OCI-LY7 (cell line): Measurements from ENCODE around the gene DUOX1. TPM values are rescaled to one million over a fixed set of nuclear protein-coding genes. Genes with fewer than 3 reads are reported as not detected.

Experiments used
- BruUV-seq: library from RNA; stranded (reverse); fragments of 400-500 nt; replicated peaks from 2 replicates; lab custom pipeline; 2021; lab: Mats Ljungman, UMichigan
- CTCF ChIA-PET: fragments of 300-600 bp; sonication (Branson Sonifier 250); formaldehyde crosslinking; loops from one replicate; lab custom pipeline; 2022; ENCODE audit warnings: antibody characterized with exemption; ENCODE audit not compliant: unreplicated experiment; lab: Charles Lee
- POLR2A ChIA-PET: fragments of 300-600 bp; sonication (Branson Sonifier 250); formaldehyde crosslinking; loops from one replicate; lab custom pipeline; 2022; ENCODE audit warnings: antibody characterized with exemption; lab: Charles Lee
- DNase-seq: peaks from one replicate; pipeline ENCODE4 v3.0.0-alpha.2; 2015; ENCODE audit warnings: low spot score
- H2AFZ ChIP-seq: fragments of 200-600 bp; sonication (generic), shearing (Covaris generic); 2 replicates; pipeline ENCODE4 v1.6.1; 2014; ENCODE audit warnings: mild to moderate bottlenecking, antibody characterized with exemption, low read length, moderate library complexity
- H3K27ac ChIP-seq: fragments of 200-600 bp; sonication (generic); 2 replicates; pipeline ENCODE4 v1.5.1; 2014; ENCODE audit warnings: mixed run types, low read depth, mild to moderate bottlenecking, moderate library complexity, low read length, inconsistent platforms; ENCODE audit not compliant: poor library complexity, severe bottlenecking
- H3K36me3 ChIP-seq: fragments of 200-600 bp; sonication (generic); 2 replicates; pipeline ENCODE4 v1.6.1; 2014; ENCODE audit warnings: mild to moderate bottlenecking, antibody characterized with exemption, low read length, moderate library complexity, mixed read lengths; ENCODE audit not compliant: insufficient read depth
- H3K4me1 ChIP-seq: fragments of 200-600 bp; sonication (generic); 2 replicates; pipeline ENCODE4 v1.5.1; 2014; ENCODE audit warnings: mild to moderate bottlenecking, low read length; ENCODE audit not compliant: insufficient read depth, poor library complexity, severe bottlenecking
- H3K4me2 ChIP-seq: fragments of 200-600 bp; sonication (generic); 2 replicates; pipeline ENCODE4 v1.6.1; 2014; ENCODE audit warnings: mild to moderate bottlenecking, low read length
- H3K4me3 ChIP-seq: fragments of 200-600 bp; sonication (generic); 2 replicates; pipeline ENCODE4 v1.5.1; 2014; ENCODE audit warnings: mild to moderate bottlenecking, low read depth, low read length; ENCODE audit not compliant: poor library complexity, severe bottlenecking
- H3K79me2 ChIP-seq: fragments of 200-600 bp; sonication (generic); 2 replicates; pipeline ENCODE4 v1.6.1; 2016; ENCODE audit warnings: low read depth, mild to moderate bottlenecking, low read length, moderate library complexity, mixed read lengths; ENCODE audit not compliant: insufficient read depth
- H3K9me2 ChIP-seq: fragments of 200-600 bp; sonication (generic); 2 replicates; pipeline ENCODE4 v1.6.1; 2016; ENCODE audit warnings: mild to moderate bottlenecking, low read length, mixed read lengths; ENCODE audit not compliant: insufficient read depth
- H3K9me3 ChIP-seq: fragments of 200-600 bp; sonication (generic); 2 replicates; pipeline ENCODE4 v1.6.1; 2014; ENCODE audit warnings: mild to moderate bottlenecking, mixed run types, low read length, mixed read lengths
- H4K20me1 ChIP-seq: fragments of 200-600 bp; sonication (generic); 2 replicates; pipeline ENCODE4 v1.6.1; 2014; ENCODE audit warnings: mild to moderate bottlenecking, antibody characterized with exemption, low read length, moderate library complexity, mixed read lengths; ENCODE audit not compliant: insufficient read depth
- CTCF ChIP-seq: fragments of 200-600 bp; sonication (generic); conservative IDR thresholded peaks from 2 replicates; pipeline ENCODE4 v1.5.1; 2014; ENCODE audit warnings: mild to moderate bottlenecking, antibody characterized with exemption, low read length, moderate library complexity, mixed read lengths
- EZH2phosphoT487 ChIP-seq: fragments of 200-600 bp; sonication (generic); IDR thresholded peaks from 2 replicates; pipeline ENCODE4 v1.6.1; 2018; ENCODE audit warnings: low read depth, borderline replicate concordance, mild to moderate bottlenecking, mixed run types, antibody characterized with exemption, low read length, moderate library complexity, mixed read lengths
- intact Hi-C: fragments of 100-400 bp; cut with micrococcal nuclease; formaldehyde crosslinking; loops from one replicate; pipeline ENCODE4 v1.10.0; 2022; ENCODE audit not compliant: unreplicated experiment
- total RNA-seq, 2 experiments: library from RNA; depleted of rRNA in 1 of 2; stranded (reverse); fragments of >200 nt in 1 of 2; shearing (Covaris generic) in 1 of 2; gene quantifications; 2 replicates each; pipeline ENCODE4 v1.2.3, GENCODE V29; 2014 to 2022

The DUOX1 gene
- total RNA-seq, 2 experiments from 2014 or later: not detected

GRCh38 chr15:45166834-45167630, 37.2 kb downstream of the DUOX1 start:
- Histone ChIP-seq H2AFZ (peak overlapping the region; percentile 87), H3K9me2 (no peaks in the 10 kb centered on the region), H3K4me2 (peak overlapping the region; percentile 82), H3K27ac (peak overlapping the region; percentile 80), H3K9me3 (no peaks in the 10 kb centered on the region), H3K79me2 (no peaks in the 10 kb centered on the region), H3K36me3 (no peaks in the 10 kb centered on the region), H4K20me1 (no peaks in the 10 kb centered on the region), H3K4me3 (peak overlapping the region; percentile 73), H3K4me1 (peaks cover 39% of the 10 kb centered on the region)
- DNase-seq: peak; percentile 91
- TF ChIP-seq CTCF (peak; percentile 78), EZH2phosphoT487 (no peak)
- no TSS peak for BruUV-seq
- intact Hi-C loops: loop anchor here (1.0 to 10.0 kb wide), 3 partner anchors 33 to 448 kb away; a partner anchor contains a TSS
- POLR2A ChIA-PET: interaction anchor here (0.6 to 1.5 kb wide), 8 partner anchors 15 to 456 kb away, joined by 3 to 6 read pairs (median 3); partner anchors contain the start of gene PATL2
- CTCF ChIA-PET: no interaction called here

GRCh38 chr15:45167631-45168205, 37.9 kb downstream of the DUOX1 start:
- peak overlapping the region; percentile 80 for H3K27ac ChIP-seq
- H3K36me3 ChIP-seq: no peaks in the 10 kb centered on the region
- H3K9me3 ChIP-seq: no peaks in the 10 kb centered on the region
- no peaks in the 10 kb centered on the region for H3K9me2 ChIP-seq
- no peak for DNase-seq
- H3K79me2 ChIP-seq: no peaks in the 10 kb centered on the region
- ChIA-PET POLR2A (interaction anchor here (0.7 to 1.5 kb wide), 9 partner anchors 14 to 419 kb away, joined by 3 to 6 read pairs (median 3); partner anchors contain the start of gene BLOC1S6), CTCF (interaction anchor here (0.9 kb wide), 1 partner anchor 34 kb away, joined by 3 read pairs; no protein-coding TSS in a partner anchor)
- BruUV-seq: no TSS peak
- peak overlapping the region; percentile 87; the same call in 1 of the 2 replicates for H2AFZ ChIP-seq
- TF ChIP-seq EZH2phosphoT487 (no peak), CTCF (0 out of 2 replicates have a peak, but pooled peaks have one; percentile 32)
- peaks cover 39% of the 10 kb centered on the region for H3K4me1 ChIP-seq
- peak overlapping the region; percentile 73 for H3K4me3 ChIP-seq
- intact Hi-C loops: loop anchor here (1.0 to 10.0 kb wide), 3 partner anchors 33 to 447 kb away; a partner anchor contains a TSS
- H4K20me1 ChIP-seq: no peaks in the 10 kb centered on the region
- peak overlapping the region; percentile 82 for H3K4me2 ChIP-seq
